ENCODE results near the gene CDH26.

The CDH26 gene
- long read RNA-seq, result 0 reads

DNA sequence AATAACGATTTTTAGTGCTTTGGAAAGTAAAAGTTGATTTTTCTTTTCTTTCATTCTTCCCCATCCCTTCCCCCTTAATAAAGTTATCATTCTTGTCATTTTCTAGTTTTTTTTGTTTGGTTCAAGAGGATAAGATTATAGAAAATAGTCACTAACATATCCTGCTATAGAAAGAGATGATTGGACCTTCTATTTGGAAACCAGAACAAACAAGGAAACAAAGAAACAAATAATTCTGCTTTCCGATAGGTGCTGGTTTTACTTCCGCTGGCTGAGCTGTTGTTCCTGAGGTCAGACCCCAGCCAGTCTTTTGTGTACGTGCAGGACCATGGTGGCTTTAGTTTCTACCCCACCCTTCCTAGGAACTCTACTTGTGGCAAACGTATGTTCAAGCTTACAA is at the start of gene CDH26:
TSS of gene CDH26 (plus strand) at position 301 of the 400 bp plus-strand sequence. CDS start 304 bp downstream, outside the sequence.
- H3K27ac ChIP-seq (replicated peaks), result no peak within 1 kb of the TSS
- TF ChIP-seq, protein P1, sequence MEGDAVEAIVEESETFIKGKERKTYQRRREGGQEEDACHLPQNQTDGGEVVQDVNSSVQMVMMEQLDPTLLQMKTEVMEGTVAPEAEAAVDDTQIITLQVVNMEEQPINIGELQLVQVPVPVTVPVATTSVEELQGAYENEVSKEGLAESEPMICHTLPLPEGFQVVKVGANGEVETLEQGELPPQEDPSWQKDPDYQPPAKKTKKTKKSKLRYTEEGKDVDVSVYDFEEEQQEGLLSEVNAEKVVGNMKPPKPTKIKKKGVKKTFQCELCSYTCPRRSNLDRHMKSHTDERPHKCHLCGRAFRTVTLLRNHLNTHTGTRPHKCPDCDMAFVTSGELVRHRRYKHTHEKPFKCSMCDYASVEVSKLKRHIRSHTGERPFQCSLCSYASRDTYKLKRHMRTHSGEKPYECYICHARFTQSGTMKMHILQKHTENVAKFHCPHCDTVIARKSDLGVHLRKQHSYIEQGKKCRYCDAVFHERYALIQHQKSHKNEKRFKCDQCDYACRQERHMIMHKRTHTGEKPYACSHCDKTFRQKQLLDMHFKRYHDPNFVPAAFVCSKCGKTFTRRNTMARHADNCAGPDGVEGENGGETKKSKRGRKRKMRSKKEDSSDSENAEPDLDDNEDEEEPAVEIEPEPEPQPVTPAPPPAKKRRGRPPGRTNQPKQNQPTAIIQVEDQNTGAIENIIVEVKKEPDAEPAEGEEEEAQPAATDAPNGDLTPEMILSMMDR (IDR thresholded peaks at IDR 0.05; ENCODE audit: insufficient read depth, low read length), result no peak
- TF ChIP-seq, protein P2, sequence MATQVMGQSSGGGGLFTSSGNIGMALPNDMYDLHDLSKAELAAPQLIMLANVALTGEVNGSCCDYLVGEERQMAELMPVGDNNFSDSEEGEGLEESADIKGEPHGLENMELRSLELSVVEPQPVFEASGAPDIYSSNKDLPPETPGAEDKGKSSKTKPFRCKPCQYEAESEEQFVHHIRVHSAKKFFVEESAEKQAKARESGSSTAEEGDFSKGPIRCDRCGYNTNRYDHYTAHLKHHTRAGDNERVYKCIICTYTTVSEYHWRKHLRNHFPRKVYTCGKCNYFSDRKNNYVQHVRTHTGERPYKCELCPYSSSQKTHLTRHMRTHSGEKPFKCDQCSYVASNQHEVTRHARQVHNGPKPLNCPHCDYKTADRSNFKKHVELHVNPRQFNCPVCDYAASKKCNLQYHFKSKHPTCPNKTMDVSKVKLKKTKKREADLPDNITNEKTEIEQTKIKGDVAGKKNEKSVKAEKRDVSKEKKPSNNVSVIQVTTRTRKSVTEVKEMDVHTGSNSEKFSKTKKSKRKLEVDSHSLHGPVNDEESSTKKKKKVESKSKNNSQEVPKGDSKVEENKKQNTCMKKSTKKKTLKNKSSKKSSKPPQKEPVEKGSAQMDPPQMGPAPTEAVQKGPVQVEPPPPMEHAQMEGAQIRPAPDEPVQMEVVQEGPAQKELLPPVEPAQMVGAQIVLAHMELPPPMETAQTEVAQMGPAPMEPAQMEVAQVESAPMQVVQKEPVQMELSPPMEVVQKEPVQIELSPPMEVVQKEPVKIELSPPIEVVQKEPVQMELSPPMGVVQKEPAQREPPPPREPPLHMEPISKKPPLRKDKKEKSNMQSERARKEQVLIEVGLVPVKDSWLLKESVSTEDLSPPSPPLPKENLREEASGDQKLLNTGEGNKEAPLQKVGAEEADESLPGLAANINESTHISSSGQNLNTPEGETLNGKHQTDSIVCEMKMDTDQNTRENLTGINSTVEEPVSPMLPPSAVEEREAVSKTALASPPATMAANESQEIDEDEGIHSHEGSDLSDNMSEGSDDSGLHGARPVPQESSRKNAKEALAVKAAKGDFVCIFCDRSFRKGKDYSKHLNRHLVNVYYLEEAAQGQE (IDR thresholded peaks at IDR 0.05; ENCODE audit: insufficient replicate concordance, low read depth), result no peak
- TF ChIP-seq POLR2AphosphoS5 (IDR thresholded peaks at IDR 0.05; ENCODE audit: low read depth) (no peak), SPI1 (IDR thresholded peaks at IDR 0.05; ENCODE audit: borderline replicate concordance, low read depth) (no peak), GABPA (IDR thresholded peaks at IDR 0.05; ENCODE audit: low read depth) (no peak)
- no peak within 1 kb of the TSS for H3K4me3 ChIP-seq (replicated peaks; ENCODE audit: insufficient read depth, low read length)
- no peaks in the 10 kb centered on the region for H3K27me3 ChIP-seq (ENCODE audit: insufficient read depth, poor library complexity, severe bottlenecking)
- no peak for DNase-seq (ENCODE audit: low read depth in 1 of 2, low spot score in 1 of 2)

DNA sequence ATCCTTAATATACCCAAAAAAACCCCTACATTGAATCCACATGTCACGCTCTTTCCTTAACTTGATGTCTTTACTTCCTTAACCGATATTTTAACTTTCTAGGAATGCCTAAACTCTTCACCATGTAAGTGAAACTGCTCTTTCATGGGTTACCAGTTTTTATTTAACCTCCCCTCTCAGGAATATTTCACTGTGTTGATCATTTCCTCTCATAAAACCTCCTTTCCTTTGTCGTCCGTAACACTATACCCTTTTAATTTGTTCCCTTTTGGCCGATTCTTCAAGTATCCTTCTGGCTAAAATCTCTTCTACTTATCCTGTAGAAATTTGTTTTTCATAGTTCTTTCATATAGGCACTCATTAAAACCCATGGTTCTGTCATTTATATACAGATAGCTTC is 49.4 kb upstream of the CDH26 start:
- TF ChIP-seq SPI1 (IDR thresholded peaks at IDR 0.05; ENCODE audit: borderline replicate concordance, low read depth) (no peak), GABPA (IDR thresholded peaks at IDR 0.05; ENCODE audit: low read depth) (no peak), POLR2AphosphoS5 (IDR thresholded peaks at IDR 0.05; ENCODE audit: low read depth) (no peak)
- TF ChIP-seq, protein P1 (IDR thresholded peaks at IDR 0.05; ENCODE audit: insufficient read depth, low read length), result no peak
- DNase-seq (ENCODE audit: low read depth in 1 of 2, low spot score in 1 of 2), result no peak
- Histone ChIP-seq H3K4me3 (replicated peaks; ENCODE audit: insufficient read depth, low read length) (no peak overlapping the region), H3K27me3 (ENCODE audit: insufficient read depth, poor library complexity, severe bottlenecking) (peaks cover 4% of the 10 kb centered on the region), H3K27ac (replicated peaks) (no peak overlapping the region)

DNA sequence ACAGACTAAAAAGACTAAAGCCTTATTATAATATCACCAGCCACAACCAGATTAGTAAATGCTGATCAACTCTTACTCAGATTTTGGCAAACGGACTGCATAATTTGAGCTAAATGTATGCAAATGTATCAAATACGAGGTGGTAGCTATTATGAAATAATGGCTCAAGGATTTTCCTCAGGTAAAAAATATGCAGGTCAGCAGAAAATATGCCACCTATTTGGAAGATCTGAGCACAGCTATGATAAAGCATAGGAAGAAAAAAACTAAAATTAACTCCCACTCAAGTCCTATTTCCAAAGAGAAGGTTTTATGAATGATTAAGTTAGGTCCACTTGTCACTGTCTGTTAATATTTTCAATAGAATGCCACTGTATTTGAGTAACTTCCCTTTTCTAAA is 47.2 kb upstream of the CDH26 start:
- TF ChIP-seq, protein P2 (IDR thresholded peaks at IDR 0.05; ENCODE audit: insufficient replicate concordance, low read depth), result no peak
- TF ChIP-seq GABPA (IDR thresholded peaks at IDR 0.05; ENCODE audit: low read depth) (no peak), POLR2AphosphoS5 (IDR thresholded peaks at IDR 0.05; ENCODE audit: low read depth) (no peak), SPI1 (IDR thresholded peaks at IDR 0.05; ENCODE audit: borderline replicate concordance, low read depth) (no peak)
- TF ChIP-seq, protein P1 (IDR thresholded peaks at IDR 0.05; ENCODE audit: insufficient read depth, low read length), result no peak
- no peak overlapping the region for H3K27ac ChIP-seq (replicated peaks)
- DNase-seq (ENCODE audit: low read depth in 1 of 2, low spot score in 1 of 2), result no peak

DNA sequence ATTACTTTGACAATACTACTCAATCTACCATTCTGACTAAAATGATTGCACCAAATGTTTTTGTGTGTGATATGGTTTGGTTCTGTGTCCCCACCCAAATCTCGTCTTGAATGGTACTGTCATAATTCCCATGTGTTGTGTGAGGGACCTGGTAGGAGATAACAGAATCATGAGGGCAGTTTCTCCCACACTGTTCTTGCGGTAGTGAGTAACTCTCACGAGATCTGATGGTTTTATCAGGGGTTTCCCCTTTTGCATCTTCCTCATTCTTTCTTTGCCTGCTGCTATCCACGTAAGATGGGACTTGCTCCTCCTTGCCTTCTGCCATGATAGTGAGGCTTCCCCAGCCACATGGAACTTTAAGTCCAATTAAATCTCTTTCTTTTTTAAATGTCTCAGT is 45.6 kb upstream of the CDH26 start:
- Histone ChIP-seq H3K27ac (replicated peaks) (no peak overlapping the region), H3K4me3 (replicated peaks; ENCODE audit: insufficient read depth, low read length) (no peak overlapping the region), H3K27me3 (ENCODE audit: insufficient read depth, poor library complexity, severe bottlenecking) (no peaks in the 10 kb centered on the region)
- TF ChIP-seq SPI1 (IDR thresholded peaks at IDR 0.05; ENCODE audit: borderline replicate concordance, low read depth), result peak; percentile 61; the same call in 1 of the 2 replicates
- no peak for TF ChIP-seq POLR2AphosphoS5 (IDR thresholded peaks at IDR 0.05; ENCODE audit: low read depth)
- peak in 1 of 2 experiments; percentile 56 for DNase-seq (ENCODE audit: low read depth in 1 of 2, low spot score in 1 of 2)

More for the DNA sequence above, 47.2 kb upstream of the CDH26 start:
- Histone ChIP-seq H3K27me3 (ENCODE audit: insufficient read depth, poor library complexity, severe bottlenecking) (no peaks in the 10 kb centered on the region), H3K4me3 (replicated peaks; ENCODE audit: insufficient read depth, low read length) (no peak overlapping the region)
